Measurements from ENCODE around the gene CELSR1.

DNA sequence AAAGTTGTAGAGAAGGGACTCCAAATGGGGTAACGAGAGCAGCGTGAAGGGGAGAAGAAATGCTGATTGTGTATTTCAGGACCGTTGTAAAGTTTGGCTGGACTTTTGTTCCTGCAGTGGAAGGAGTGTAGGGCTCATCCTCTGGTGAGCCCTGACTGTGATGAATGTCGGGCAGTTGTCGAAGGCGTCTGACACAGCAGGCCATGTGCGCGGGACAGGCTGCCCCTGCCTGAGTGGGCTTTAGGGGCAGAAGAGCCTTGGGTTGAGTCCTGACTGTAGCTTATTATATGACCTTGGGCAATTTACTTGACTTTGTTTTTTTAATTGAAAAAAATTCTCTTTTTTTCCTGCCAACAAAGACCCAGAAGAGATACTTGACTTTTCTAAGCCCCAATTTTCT, 198.8 kb downstream of the CELSR1 start:
- TF ChIP-seq, protein P1, sequence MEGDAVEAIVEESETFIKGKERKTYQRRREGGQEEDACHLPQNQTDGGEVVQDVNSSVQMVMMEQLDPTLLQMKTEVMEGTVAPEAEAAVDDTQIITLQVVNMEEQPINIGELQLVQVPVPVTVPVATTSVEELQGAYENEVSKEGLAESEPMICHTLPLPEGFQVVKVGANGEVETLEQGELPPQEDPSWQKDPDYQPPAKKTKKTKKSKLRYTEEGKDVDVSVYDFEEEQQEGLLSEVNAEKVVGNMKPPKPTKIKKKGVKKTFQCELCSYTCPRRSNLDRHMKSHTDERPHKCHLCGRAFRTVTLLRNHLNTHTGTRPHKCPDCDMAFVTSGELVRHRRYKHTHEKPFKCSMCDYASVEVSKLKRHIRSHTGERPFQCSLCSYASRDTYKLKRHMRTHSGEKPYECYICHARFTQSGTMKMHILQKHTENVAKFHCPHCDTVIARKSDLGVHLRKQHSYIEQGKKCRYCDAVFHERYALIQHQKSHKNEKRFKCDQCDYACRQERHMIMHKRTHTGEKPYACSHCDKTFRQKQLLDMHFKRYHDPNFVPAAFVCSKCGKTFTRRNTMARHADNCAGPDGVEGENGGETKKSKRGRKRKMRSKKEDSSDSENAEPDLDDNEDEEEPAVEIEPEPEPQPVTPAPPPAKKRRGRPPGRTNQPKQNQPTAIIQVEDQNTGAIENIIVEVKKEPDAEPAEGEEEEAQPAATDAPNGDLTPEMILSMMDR (IDR thresholded peaks at IDR 0.05; ENCODE audit: insufficient read depth, low read depth, low read length): no peak
- TF ChIP-seq EZH2 (IDR thresholded peaks at IDR 0.05; ENCODE audit: insufficient read depth, low read length): no peak
